ENCODE data around the gene AHSA1. TPM values are rescaled to one million over a fixed set of nuclear protein-coding genes. Genes with fewer than 3 reads are reported as not detected.

Gene AHSA1
- polyA plus RNA-seq, 1 donor from 2014 or later: 207 TPM

DNA sequence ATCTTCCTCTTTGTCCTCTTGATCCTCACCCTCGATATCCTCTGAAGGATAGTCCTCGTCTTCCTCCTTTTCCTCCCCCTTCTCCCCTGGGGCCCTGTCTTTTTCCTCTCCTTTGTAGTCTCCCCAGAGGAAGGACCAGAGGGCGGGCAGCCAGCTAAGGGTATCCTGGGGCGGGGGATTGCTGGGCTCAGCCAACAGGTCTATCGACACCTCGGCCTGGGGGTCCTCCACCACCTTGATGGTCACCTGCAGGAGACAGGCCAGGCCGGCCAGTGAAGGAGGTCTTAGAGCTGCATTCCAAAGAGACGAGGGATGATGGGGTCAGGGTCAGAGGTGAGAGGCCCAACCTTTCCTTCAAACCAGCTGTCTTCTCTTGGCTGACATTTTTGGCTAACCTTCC, 24.5 kb downstream of the AHSA1 start:
- H3K4me2 ChIP-seq (ENCODE audit: low read length): no peak overlapping the region
- no peak overlapping the region for H3K9ac ChIP-seq (ENCODE audit: low read length)
- H3K27me3 ChIP-seq (ENCODE audit: insufficient read depth, low read depth, low read length): no peaks in the 10 kb centered on the region
- H2AFZ ChIP-seq (ENCODE audit: low read depth, low read length): no peak overlapping the region
- no peaks in the 10 kb centered on the region for H3K79me2 ChIP-seq (replicated peaks; ENCODE audit: insufficient read depth, low read length)
- no peaks in the 10 kb centered on the region for H3F3A ChIP-seq (ENCODE audit: insufficient read depth, low read length, poor library complexity, severe bottlenecking)
- TF ChIP-seq CTCF (IDR thresholded peaks at IDR 0.05; ENCODE audit: poor library complexity, severe bottlenecking): no peak
- no peak for TF ChIP-seq RAD21 (conservative IDR thresholded peaks at IDR 0.05)
- no peak for TF ChIP-seq POLR2AphosphoS5 (IDR thresholded peaks at IDR 0.05)
- H3K36me3 ChIP-seq (ENCODE audit: insufficient read depth, low read length): no peaks in the 10 kb centered on the region
- H3K9me3 ChIP-seq (ENCODE audit: low read length): no peaks in the 10 kb centered on the region
- no peaks in the 10 kb centered on the region for H3K9me2 ChIP-seq (ENCODE audit: insufficient read depth, low read length)
- no peaks in the 10 kb centered on the region for H4K20me1 ChIP-seq (ENCODE audit: insufficient read depth)
- no peak overlapping the region for H3K27ac ChIP-seq (ENCODE audit: low read length)
- H3K4me3 ChIP-seq (ENCODE audit: low read length): no peak overlapping the region

GRCh38 chr14:77485256-77485655, 27.4 kb downstream of the AHSA1 start:
- Histone ChIP-seq H3K79me2 (replicated peaks; ENCODE audit: insufficient read depth, low read length) (no peaks in the 10 kb centered on the region), H3F3A (ENCODE audit: insufficient read depth, low read length, poor library complexity, severe bottlenecking) (no peaks in the 10 kb centered on the region), H3K9me3 (ENCODE audit: low read length) (no peaks in the 10 kb centered on the region), H2AFZ (ENCODE audit: low read depth, low read length) (no peak overlapping the region), H3K27me3 (ENCODE audit: insufficient read depth, low read depth, low read length) (no peaks in the 10 kb centered on the region), H3K4me2 (ENCODE audit: low read length) (no peak overlapping the region), H4K20me1 (ENCODE audit: insufficient read depth) (no peaks in the 10 kb centered on the region), H3K9ac (ENCODE audit: low read length) (no peak overlapping the region), H3K27ac (ENCODE audit: low read length) (no peak overlapping the region), H3K4me3 (ENCODE audit: low read length) (no peak overlapping the region), H3K36me3 (ENCODE audit: insufficient read depth, low read length) (no peaks in the 10 kb centered on the region), H3K9me2 (ENCODE audit: insufficient read depth, low read length) (no peaks in the 10 kb centered on the region)
- no peak for TF ChIP-seq MXI1 (conservative IDR thresholded peaks at IDR 0.05; ENCODE audit: poor library complexity, severe bottlenecking)
- no peak for TF ChIP-seq SMC3 (conservative IDR thresholded peaks at IDR 0.05; ENCODE audit: poor library complexity)
- no peak for TF ChIP-seq EZH2 (IDR thresholded peaks at IDR 0.05; ENCODE audit: borderline replicate concordance, insufficient read depth, low read length, poor library complexity, severe bottlenecking)
- TF ChIP-seq RAD21 (conservative IDR thresholded peaks at IDR 0.05): no peak
- no peak for TF ChIP-seq REST (IDR thresholded peaks at IDR 0.05; ENCODE audit: borderline replicate concordance)
- TF ChIP-seq TAF1 (IDR thresholded peaks at IDR 0.05; ENCODE audit: low read depth): no peak
- no peak for TF ChIP-seq CTCF (IDR thresholded peaks at IDR 0.05; ENCODE audit: poor library complexity, severe bottlenecking)
- TF ChIP-seq POLR2AphosphoS5 (IDR thresholded peaks at IDR 0.05): no peak
- TF ChIP-seq EP300 (conservative IDR thresholded peaks at IDR 0.05; ENCODE audit: poor library complexity, severe bottlenecking): no peak
